CD4-positive, alpha-beta T cell treated with Interleukin-4 for 4 hours (primary cell): Measurements from ENCODE around the gene GALNT18.

ENCODE experiments used
- DNase-seq: peaks from one replicate; pipeline ENCODE4 v3.0.0-alpha.2; 2020

Gene GALNT18

GRCh38 chr11:11561991-11562390 is 59.8 kb downstream of the GALNT18 start:
- no peak for DNase-seq

- DNase-seq = no peak
These were observed 63.0 kb downstream of the GALNT18 start for GRCh38 chr11:11558826-11559225.

- no peak for DNase-seq
These were observed 63.4 kb downstream of the GALNT18 start for GRCh38 chr11:11558396-11558795.

- no peak for DNase-seq
These were observed 66.6 kb downstream of the GALNT18 start for GRCh38 chr11:11555208-11555607.

GRCh38 chr11:11553573-11553972 is 68.2 kb downstream of the GALNT18 start:
- no peak for DNase-seq

- DNase-seq = no peak
These were observed 69.2 kb downstream of the GALNT18 start for GRCh38 chr11:11552529-11553087.

- no peak for DNase-seq
These were observed 71.3 kb downstream of the GALNT18 start for GRCh38 chr11:11550534-11550933.

GRCh38 chr11:11545285-11546275 is 76.2 kb downstream of the GALNT18 start:
- DNase-seq = no peak

- no peak for DNase-seq
These were observed 78.1 kb downstream of the GALNT18 start for GRCh38 chr11:11543656-11544055.

GRCh38 chr11:11540157-11540556 is 81.6 kb downstream of the GALNT18 start:
- DNase-seq = no peak

- no peak for DNase-seq
These were observed 83.4 kb downstream of the GALNT18 start for GRCh38 chr11:11538277-11538960.

GRCh38 chr11:11537871-11538270 is 83.9 kb downstream of the GALNT18 start:
- DNase-seq = no peak

GRCh38 chr11:11537372-11537771 is 84.4 kb downstream of the GALNT18 start:
- DNase-seq = no peak

- no peak for DNase-seq
These were observed 85.2 kb downstream of the GALNT18 start for GRCh38 chr11:11536650-11537049.

GRCh38 chr11:11535611-11536010 is 86.2 kb downstream of the GALNT18 start:
- DNase-seq = no peak

- no peak for DNase-seq
These were observed 86.8 kb downstream of the GALNT18 start for GRCh38 chr11:11534981-11535380.

- no peak for DNase-seq
These were observed 88.1 kb downstream of the GALNT18 start for GRCh38 chr11:11533751-11534150.

- no peak for DNase-seq
These were observed 88.7 kb downstream of the GALNT18 start for GRCh38 chr11:11533057-11533456.

- no peak for DNase-seq
These were observed 89.2 kb downstream of the GALNT18 start for GRCh38 chr11:11532574-11532973.

GRCh38 chr11:11531131-11531908 is 90.5 kb downstream of the GALNT18 start:
- DNase-seq = no peak

- no peak for DNase-seq
These were observed 92.8 kb downstream of the GALNT18 start for GRCh38 chr11:11528986-11529385.

- no peak for DNase-seq
These were observed 96.5 kb downstream of the GALNT18 start for GRCh38 chr11:11525283-11525682.
